HG03103 (cell line): ENCODE results near the gene EPHA3.

Experiments
- ATAC-seq: cut with Tn5 transposase; IDR thresholded peaks from one replicate; pipeline ENCODE4 v1.9.1; 2021; ENCODE audit warnings: low read depth; ENCODE audit not compliant: unreplicated experiment

Gene EPHA3

DNA sequence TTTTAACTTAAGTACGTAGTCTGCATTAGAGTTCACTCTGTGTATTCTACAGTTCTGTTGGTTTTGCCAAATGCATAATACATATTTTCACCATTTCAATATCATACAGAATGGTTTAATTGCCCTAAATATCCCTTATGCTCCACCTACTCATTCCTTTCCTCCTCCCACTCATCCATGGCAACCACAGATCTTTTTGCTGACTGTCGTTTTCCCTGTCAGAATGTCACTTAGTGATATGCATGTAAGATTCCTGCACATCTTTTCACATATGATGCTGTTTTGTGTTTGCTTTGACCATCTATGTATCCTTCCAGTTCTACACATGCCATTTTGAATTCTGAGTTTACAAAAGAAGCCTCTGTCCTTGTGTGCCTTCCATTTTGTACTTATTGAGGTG, 36.7 kb downstream of the EPHA3 start:
- no peak for ATAC-seq

DNA sequence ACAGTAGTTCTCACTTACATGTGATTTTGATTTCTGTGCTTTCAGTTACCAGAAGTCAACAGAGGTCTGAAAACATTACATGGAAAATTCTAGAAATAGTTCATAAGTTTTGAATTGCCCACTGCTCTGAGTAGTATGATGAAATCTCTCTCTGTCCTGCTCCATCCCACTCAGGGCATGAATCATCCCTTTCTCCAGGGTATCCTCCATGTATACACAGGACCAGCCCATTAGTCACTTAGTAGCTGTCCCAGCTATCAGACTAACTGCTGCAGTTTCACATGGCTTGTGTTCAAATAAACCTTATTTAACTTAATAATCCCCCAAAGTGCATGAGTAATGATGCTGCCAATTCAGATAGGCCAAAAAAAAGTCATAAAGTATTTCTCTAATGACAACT, 38.6 kb downstream of the EPHA3 start:
- ATAC-seq, result no peak

DNA sequence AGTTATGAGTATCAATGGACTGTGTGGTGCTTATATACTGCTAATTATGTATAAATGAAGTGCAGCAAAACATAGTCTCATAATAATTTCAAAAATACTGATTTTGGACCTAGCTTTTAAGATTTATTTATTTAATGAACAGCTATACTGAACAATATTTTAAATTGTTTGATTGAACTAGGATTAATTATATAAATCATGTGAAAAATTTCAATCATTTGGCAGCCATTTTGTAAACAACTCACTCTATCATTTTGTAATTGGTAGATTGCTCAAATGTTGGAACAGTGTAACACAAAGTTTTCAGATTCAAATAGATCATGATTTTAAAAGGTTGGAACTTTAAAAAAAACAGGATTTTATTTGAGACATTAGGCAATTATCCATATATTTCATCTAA, 47.0 kb downstream of the EPHA3 start:
- no peak for ATAC-seq

DNA sequence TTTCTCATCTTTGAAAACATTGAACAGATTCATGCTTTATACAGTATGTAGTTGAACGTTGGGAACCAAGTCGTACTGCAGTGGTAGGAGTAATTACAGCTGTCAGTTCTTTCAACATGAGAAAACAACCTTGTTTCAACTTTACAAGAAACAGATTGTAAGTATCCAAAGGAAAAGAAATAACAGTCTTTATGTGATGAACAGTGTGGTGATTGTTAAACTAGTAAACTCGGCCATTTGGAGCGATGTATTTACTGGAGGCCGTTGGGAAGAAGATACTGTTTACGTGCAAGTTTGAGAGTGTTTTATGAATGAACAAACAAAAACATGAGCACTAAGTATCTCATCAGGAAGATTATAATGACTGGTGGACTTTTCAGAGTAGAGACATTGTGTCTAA, 48.4 kb downstream of the EPHA3 start:
- ATAC-seq, result no peak

DNA sequence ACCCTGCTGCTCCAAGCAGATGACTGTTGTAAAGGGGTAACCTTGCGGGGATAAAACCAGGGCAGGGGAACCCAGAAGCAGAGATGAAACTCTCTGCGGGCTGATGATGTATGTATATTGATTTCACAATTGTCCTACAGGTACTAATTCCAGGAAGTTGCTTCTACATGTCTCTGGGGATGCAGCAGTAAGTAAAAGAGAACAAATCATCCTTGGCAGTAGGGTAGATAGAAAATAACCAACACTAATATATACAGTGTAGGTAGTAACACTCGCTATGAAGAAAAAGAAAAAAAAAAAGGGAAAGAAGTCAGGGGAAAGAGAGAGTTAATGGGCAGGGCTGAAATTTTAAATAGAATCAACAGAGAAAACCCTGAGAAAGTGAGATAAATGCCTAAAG, 50.2 kb downstream of the EPHA3 start:
- no peak for ATAC-seq

DNA sequence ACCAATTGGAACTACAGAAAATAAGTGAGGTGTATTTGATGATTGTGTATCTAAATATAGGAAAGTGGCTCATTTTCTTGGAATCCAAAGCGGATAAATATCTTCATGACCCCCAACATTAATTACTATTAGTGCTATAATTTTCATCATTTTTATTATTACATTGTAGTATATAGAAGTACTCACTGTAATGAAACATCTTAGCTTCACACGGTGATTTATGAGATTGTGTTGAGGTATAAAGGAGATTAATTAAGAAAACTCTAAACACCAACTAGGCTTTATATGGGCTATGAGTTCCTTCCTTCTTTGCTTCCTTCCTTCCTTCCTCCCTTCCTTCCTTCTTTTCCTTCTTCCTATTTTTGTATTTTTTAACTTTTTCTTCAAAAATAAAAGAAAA, 52.2 kb downstream of the EPHA3 start:
- no peak for ATAC-seq

DNA sequence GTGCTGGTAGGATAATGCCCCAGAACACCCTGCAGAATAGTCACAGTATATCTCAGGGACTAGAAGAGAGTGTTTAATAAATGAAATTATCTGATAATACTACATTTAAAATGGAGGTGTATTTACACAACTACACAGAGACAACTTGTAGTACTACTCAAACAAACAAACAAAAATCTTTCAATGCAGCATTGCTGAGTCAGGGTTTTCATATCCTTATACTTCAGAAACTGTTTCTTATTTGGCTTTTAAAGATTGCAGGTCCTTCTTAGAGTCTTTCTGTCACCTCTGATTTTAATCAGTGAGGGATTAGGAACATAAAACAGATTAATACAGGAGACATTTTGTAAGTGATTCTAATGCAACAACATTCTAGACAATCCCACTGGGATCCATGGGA, 57.4 kb downstream of the EPHA3 start:
- no peak for ATAC-seq

DNA sequence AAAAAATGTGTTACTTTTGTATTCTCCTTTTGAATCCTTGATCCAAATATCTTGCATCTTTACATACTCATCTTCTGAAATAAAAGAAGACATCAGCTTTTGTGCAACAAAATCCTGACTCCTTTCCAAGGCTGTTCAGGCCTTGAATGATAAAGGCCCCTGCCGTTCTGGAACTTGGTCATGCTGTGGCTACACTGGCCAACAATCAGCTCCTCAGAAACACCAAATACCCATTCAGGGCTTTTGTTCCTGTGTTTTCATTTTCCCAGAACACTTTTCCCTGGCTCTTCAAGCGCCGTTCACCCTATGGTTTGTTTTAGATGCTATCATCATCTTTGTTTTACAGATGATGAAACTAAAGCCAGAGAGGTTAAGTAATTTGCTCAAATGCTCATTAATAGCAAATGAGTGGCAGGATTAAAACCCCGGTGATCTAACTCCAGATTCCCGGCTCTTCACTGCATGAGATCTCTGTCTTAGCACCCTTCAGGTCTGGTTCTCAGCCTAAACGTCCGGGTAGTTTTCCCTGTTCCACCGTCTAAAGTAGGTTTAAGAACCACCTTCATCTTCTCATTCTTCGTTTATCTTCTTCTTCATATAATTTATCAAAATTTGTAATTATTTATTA, 58.3 kb downstream of the EPHA3 start:
- no peak for ATAC-seq

DNA sequence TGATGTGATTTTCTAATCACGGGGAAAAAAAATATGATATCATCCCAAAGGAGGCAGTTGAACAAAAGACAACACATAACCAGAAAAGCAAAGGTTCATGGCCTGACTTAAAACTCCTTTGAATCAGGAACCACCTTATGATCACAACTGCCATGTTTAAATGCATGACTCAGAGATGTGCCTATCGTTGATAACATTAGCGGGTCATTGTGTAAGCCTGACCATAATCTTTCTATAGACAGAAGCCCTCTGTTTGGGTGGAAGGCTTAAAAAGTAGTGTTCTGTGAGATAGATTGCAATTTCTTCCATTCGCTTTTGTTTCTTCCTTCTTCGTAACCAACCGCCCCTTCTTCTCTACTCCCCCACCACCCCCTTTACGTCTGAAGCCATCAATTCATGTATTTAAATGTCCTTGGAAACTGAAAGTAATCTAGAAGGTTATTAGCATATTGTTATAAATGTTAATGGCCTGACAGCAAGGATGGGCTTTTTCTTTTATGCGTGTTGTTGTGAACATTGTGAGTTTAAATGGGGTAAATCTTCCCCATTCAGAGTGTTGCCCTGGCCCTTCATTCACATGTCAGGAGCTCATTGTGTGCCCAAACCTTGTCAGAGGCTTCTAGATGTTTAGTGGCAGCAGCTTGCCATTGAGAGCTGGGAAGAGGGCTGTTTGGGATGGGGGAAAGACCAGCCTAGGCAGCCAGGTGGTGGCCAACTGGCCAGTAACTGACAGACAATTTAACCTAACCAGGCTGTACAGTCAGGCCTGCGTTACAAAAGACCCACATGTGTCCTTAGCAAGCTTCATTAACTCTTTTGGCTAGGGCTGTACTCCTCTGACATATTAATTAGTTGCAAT, 64.5 kb downstream of the EPHA3 start:
- no peak for ATAC-seq

DNA sequence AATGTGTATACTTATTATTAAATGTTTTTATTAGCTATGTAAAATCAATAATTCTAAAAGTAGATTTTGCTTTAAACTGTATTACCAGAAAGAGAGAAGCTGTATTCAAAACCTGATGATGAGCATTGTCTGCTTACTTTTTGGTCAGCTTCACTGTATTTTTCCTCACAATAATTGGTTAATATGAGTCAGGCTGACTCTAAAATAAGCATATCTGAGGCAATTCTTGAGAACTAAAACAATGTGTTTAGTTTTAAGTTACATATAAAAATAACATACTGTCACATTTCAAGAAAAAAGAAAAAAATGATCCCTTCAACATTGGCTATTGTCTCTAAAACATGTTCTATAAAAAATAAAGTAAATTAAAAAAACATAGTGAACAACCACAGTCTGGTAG, 66.1 kb downstream of the EPHA3 start:
- ATAC-seq, result no peak

DNA sequence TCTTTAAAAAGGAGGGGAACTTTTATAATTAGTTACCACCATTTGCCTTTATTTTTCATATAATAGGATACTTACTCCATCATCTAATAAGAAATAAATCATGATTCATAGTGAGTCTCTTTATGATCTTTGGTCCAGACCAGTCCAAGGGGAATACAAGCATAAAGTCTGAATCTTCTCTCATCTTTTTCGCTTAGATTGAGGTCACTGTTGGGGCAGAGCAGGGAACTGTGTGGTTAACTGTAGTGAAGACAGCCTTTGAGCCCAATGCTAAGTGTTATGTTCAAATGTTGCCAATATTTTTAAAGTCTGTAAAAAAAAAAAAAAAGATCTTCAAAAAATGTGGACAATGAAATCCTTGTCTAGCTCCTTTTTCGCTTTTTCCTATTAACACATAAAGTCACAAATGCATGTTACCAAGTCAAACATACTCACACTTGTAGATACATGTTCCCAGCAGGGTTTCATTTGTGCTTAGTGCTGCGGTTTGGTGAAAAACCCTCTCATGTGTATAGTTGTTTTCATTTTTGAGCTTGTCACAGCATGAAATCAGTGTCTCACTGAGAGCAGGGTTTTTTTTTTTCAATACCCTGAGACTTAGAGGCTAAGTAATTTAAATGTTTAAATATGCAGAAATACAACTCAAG, 72.1 kb downstream of the EPHA3 start:
- no peak for ATAC-seq

DNA sequence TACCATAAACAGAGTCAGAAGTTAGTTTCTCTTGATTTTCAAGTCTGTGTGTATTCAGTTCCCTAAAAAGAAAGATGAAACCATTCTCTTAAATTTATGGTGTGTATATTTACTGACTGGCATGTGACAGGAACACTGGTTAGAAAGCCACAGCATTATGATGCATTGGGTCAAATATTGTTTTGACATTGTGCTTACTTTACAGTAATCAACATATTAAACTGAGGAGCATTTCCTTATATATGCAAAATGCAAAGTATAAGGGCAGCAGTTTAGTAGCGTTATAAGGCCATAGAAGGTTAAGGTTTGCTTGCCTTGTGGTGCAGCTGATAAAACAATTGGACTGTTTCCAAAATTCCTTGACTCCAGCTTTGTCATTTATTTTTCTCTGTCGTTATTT, 72.9 kb downstream of the EPHA3 start:
- no peak for ATAC-seq

DNA sequence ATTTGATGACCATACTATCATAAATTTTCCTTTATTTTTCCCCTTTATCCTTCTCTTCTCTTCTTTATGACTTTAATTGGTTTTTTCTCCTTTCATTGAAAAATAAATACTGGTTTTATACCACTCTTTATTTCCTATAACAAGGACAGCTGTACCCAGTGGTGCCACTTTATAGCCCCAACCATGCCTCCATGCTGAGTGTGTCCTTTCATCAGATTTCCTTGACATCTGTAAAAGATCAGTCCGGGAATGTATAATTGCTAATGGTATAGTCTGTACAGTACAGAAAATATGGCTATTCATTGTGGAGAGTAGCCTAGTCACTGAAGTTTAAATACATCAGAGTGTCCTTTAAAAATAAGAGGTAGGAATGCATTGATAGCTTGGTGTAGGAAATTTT, 74.6 kb downstream of the EPHA3 start:
- ATAC-seq, result no peak

DNA sequence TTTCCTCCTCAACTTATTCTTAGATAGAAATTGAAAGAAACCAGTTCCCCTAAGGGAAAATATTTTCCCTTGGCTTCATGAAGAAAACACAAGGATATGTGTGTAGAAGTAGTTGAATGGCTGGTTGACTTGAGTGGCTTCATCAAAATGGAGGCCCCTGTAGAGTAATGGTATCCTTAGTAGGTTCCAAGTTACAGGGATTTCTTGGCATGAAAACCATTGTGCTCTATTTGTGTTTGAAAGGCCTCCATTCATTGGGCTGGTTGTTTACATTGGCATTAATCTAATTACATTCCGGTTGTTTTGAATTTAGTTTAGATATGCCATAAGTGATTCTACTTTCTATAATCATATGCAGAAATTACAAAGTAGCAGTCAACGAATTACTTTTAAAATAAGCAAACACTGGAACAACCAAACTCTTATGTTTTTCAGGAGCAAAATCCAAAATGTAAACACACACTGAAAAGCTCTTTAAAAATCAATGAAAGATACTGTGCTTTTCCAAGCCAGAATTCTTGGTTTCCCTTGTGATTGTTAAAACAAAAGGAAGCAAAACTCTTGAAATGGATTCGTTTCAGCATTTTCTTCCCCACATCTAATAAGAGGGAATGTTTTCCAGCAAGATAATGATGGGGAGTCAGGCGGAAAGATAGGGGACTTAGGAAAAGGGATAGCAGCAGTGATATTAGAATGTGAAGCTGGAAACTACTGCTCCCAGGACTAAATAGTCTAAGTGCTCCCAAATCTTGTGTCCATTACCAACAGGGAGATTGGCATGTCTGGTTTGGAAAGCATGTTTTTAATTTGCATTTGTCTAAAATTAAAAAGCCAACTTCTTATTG, 77.0 kb downstream of the EPHA3 start:
- no peak for ATAC-seq

DNA sequence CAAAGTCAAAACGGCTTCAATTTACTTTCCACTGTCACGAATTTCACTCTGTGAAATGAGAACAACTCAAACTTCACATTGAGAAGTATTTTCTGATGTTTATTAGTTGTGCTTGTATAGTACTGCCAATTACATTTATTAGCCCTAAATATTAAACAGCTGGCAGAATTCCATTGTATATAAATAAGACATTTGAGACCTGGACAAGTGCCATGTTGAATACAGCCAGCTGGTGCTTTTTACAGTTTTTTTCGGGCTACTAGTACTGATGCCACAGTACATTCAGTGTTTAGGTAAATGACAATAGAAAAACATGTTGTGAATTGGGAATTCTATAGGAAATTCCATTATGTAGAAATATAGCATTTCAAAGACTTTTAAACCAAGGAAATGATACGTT, 79.0 kb downstream of the EPHA3 start:
- ATAC-seq, result no peak

DNA sequence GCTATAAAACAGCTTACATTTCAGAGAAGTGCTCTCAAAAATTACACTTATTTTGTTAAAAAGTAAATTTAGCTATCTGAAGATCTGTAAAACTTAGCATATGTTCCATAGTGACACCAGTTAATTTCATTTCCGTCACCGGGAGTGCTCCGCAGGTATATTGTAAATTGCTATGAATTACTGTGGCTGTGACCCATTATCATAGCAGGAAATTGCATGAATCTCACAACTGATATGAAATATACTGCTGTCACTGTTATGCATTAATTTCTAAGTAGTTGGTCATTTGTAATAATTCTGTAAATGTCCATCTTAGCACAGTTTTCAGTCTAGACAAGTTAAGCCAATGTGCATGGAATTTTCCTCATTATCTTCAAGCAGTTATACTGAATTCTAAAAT, 91.2 kb downstream of the EPHA3 start:
- no peak for ATAC-seq

DNA sequence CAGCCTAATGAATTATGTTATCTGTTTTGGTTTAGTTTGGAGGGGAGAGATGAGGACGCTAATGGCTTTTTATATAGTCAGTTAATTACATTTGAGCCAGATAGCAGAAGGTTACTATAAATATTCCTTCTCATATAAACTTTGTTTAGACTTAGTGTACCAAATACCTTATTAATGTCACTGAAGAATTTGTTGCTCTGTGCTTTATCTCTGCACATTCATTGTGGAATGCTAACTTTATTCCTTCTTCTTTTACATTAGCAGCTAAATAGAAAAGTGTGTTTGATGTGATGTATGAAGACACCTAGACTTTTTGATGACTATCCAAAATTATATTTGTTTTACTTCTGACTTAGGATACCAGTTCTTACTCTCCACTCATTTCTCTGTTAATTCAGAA, 105.2 kb downstream of the EPHA3 start:
- ATAC-seq, result no peak

DNA sequence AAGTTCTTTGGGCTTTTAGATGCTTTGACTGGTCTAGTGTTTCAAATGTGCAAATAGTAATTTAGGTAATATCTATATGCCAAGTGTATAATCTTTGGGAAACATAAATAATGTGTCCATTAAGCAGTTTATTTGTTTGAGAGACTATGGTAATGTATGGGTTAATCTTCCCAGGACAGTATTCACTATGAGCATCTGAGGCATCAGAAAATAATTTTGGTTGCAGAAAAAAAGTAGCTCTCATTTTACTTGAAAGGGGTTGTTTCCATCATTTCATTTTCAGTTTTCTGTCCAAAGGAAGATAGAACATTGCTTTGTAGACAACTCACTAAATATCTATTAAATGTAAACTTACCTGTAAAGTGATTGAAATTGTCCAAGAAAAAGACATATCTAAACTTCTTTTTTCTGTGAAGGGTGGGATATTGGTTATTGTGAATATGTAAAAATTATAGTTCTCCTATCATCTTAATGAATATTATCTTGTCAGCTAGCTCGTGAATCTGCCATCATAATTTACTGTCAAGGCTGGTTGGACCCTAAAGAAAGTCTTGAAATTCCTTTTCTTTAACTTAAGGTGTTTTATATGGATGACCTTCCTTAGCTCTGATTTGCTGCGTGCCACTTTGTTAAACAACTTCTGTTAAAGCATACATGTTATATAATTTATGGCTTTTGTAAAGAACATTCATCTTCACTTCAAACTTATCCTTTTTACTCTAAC, 108.8 kb downstream of the EPHA3 start:
- no peak for ATAC-seq

DNA sequence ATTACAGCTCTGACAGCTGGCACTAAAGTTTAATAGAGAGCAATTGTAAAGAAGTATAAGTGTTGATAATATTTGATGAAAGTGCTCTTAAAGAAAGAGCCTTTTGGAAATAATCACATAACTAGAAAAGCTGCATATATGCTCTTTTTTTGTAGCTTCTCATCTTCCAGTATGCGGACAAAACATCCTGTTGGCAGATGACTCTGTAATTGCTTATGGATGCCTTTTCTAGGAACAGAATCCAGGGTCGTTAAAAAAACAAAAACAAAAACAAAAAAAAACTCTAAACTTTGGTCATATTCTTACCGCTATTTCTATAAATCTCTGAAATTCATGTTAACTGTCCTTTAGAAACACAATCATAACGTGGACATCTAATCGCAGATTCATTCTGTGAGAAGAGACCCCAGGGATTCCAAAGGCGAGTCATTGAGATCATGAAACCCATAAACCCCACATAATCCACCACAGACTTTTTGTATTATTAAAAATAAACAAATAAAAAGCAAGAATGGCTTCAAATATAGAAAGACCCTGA, 109.8 kb downstream of the EPHA3 start:
- ATAC-seq, result no peak

DNA sequence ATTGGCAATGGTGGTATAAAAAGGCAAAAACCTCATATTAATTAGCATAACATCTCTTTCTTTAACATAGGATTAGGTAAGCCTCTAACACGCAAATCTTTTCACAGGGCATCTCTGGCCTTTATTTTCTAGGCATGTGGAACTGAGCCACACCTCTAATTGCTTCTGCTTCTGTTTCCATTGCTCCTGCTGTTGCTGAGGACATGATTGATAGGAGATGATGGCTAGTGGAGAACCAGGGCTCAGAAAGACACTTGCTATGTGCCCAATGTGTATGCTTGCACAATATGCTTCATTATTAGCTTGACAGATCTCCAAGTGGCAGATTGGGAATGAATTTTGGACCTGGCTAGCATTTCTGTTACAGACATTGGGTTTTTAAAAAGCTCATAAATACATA, 114.5 kb downstream of the EPHA3 start:
- ATAC-seq, result no peak
